HEK293T (cell line): ENCODE measurements around the gene TEX264.

Experiments
- ELF4 ChIP-seq: fragments of 450-650 bp; IDR thresholded peaks from 2 replicates; pipeline ENCODE4 v1.6.1; 2017; ENCODE audit warnings: antibody characterized with exemption
- PKNOX1 ChIP-seq: fragments of 450-650 bp; IDR thresholded peaks from 2 replicates; pipeline ENCODE4 v1.6.1; 2016
- SP1 ChIP-seq: fragments of 450-650 bp; IDR thresholded peaks from 2 replicates; pipeline ENCODE4 v1.6.1; 2017

- TF ChIP-seq PKNOX1 (no peak), SP1 (no peak), ELF4 (no peak)
Measured at GRCh38 chr3:51630513-51630912, 40.5 kb upstream of the TEX264 start.
